Neural progenitor cell (in vitro differentiated cells): ENCODE results near the gene CISTR.

ENCODE experiments used
- CTCF ChIP-seq: fragments of 200-600 bp; sonication (generic); IDR thresholded peaks from 2 replicates; pipeline ENCODE4 v1.5.1; 2017; ENCODE audit warnings: antibody characterized with exemption, mild to moderate bottlenecking
- EZH2phosphoT487 ChIP-seq: fragments of 200-600 bp; sonication (generic); IDR thresholded peaks from 2 replicates; pipeline ENCODE4 v1.6.1; 2017; ENCODE audit warnings: antibody characterized with exemption

- no peak for TF ChIP-seq CTCF
- no peak for TF ChIP-seq EZH2phosphoT487
These were observed 7.7 kb downstream of the CISTR start for GRCh38 chr12:53744130-53744441.
